ENCODE results near the gene HIPK1.

GRCh38 chr1:113975211-113975895 is 46.2 kb downstream of the HIPK1 start:
- TF ChIP-seq POLR2AphosphoS5 (IDR thresholded peaks at IDR 0.05): no peak
- TF ChIP-seq POLR2A (IDR thresholded peaks at IDR 0.05): no peak

Measured in transverse colon (tissue), 3 donors.